OCI-LY1 (cell line): ENCODE results near the gene SUFU.

Experiments used
- H2AFZ ChIP-seq: fragments of 200-600 bp; sonication (generic), shearing (Covaris generic); 2 replicates; pipeline ENCODE4 v1.6.0; 2014; ENCODE audit warnings: antibody characterized with exemption, mild to moderate bottlenecking, low read length
- H3F3A ChIP-seq: fragments of 200-600 bp; sonication (generic), shearing (Covaris generic); 2 replicates; pipeline ENCODE4 v1.6.0; 2014; ENCODE audit warnings: mild to moderate bottlenecking, antibody characterized with exemption, low read length, moderate library complexity; ENCODE audit not compliant: insufficient read depth
- H3K27ac ChIP-seq: fragments of 200-600 bp; sonication (generic); 2 replicates; pipeline ENCODE4 v1.5.1; 2014; ENCODE audit warnings: low read length, mixed run types, mild to moderate bottlenecking, low read depth; ENCODE audit not compliant: poor library complexity, severe bottlenecking
- H3K27me3 ChIP-seq: fragments of 200-600 bp; sonication (generic); 2 replicates; pipeline ENCODE4 v1.6.0; 2014; ENCODE audit warnings: antibody characterized with exemption, mild to moderate bottlenecking, low read length, moderate library complexity; ENCODE audit not compliant: insufficient read depth
- H3K36me3 ChIP-seq: fragments of 200-600 bp; sonication (generic); 2 replicates; pipeline ENCODE4 v1.6.1; 2014; ENCODE audit warnings: mild to moderate bottlenecking, antibody characterized with exemption, low read length, moderate library complexity, mixed read lengths; ENCODE audit not compliant: insufficient read depth
- H3K4me1 ChIP-seq: fragments of 200-600 bp; sonication (generic); 2 replicates; pipeline ENCODE4 v1.5.1; 2014; ENCODE audit warnings: mild to moderate bottlenecking, low read length, moderate library complexity; ENCODE audit not compliant: insufficient read depth, severe bottlenecking
- H3K4me2 ChIP-seq: fragments of 200-600 bp; sonication (generic), shearing (Covaris generic); 2 replicates; pipeline ENCODE4 v1.6.1; 2014; ENCODE audit warnings: low read length
- H3K4me3 ChIP-seq: fragments of 200-600 bp; sonication (generic); 2 replicates; pipeline ENCODE4 v1.5.1; 2014; ENCODE audit warnings: low read length, low read depth, mild to moderate bottlenecking, mixed read lengths; ENCODE audit not compliant: poor library complexity, severe bottlenecking
- H3K79me2 ChIP-seq: fragments of 200-600 bp; shearing (Covaris generic); 2 replicates; pipeline ENCODE4 v1.6.1; 2016; ENCODE audit warnings: mixed run types, low read length, mixed read lengths; ENCODE audit not compliant: insufficient read depth
- H3K9ac ChIP-seq: fragments of 200-600 bp; sonication (generic), shearing (Covaris generic); 2 replicates; pipeline ENCODE4 v1.6.1; 2014; ENCODE audit warnings: mild to moderate bottlenecking, low read length, mixed read lengths
- H3K9me2 ChIP-seq: fragments of 200-600 bp; sonication (generic), shearing (Covaris generic); 2 replicates; pipeline ENCODE4 v1.6.1; 2014; ENCODE audit warnings: low read depth, mild to moderate bottlenecking, low read length, mixed read lengths
- H3K9me3 ChIP-seq: fragments of 200-600 bp; shearing (Covaris generic); 2 replicates; pipeline ENCODE4 v1.6.1; 2014; ENCODE audit warnings: low read length, mixed read lengths
- H4K20me1 ChIP-seq: fragments of 200-600 bp; sonication (generic), shearing (Covaris generic); 2 replicates; pipeline ENCODE4 v1.6.0; 2016; ENCODE audit warnings: mild to moderate bottlenecking, low read length; ENCODE audit not compliant: insufficient read depth
- CTCF ChIP-seq: fragments of 200-600 bp; sonication (generic), shearing (Covaris generic); IDR thresholded peaks from 2 replicates; pipeline ENCODE4 v1.5.1; 2017; ENCODE audit warnings: mild to moderate bottlenecking, antibody characterized with exemption, low read length, moderate library complexity, mixed read lengths
- EZH2 ChIP-seq: fragments of 200-600 bp; sonication (generic), shearing (Covaris generic); IDR thresholded peaks from 2 replicates; pipeline ENCODE4 v1.8.0; 2017; ENCODE audit warnings: borderline replicate concordance, mixed run types, mild to moderate bottlenecking, antibody characterized with exemption, low read length, moderate library complexity, mixed read lengths

The SUFU gene

GRCh38 chr10:102657451-102657850 lies 153.7 kb downstream of the SUFU start:
- H3K79me2 ChIP-seq = 0 out of 2 replicates have a peak, but pooled peaks cover 4% of the 10 kb centered on the region
- H4K20me1 ChIP-seq = no peaks in the 10 kb centered on the region
- H3F3A ChIP-seq = 0 out of 2 replicates have a peak, but pooled peaks cover 1% of the 10 kb centered on the region
- no peaks in the 10 kb centered on the region for H3K9me3 ChIP-seq
- peaks cover 41% of the 10 kb centered on the region for H3K36me3 ChIP-seq
- H3K27ac ChIP-seq = peak overlapping the region; percentile 84
- no peak overlapping the region for H3K9ac ChIP-seq
- TF ChIP-seq EZH2 (no peak), CTCF (no peak)
- H3K4me1 ChIP-seq = peaks cover 54% of the 10 kb centered on the region
- H3K4me3 ChIP-seq = no peak overlapping the region
- H3K4me2 ChIP-seq = no peak overlapping the region
- no peak overlapping the region for H2AFZ ChIP-seq
- H3K27me3 ChIP-seq = no peaks in the 10 kb centered on the region
- H3K9me2 ChIP-seq = no peaks in the 10 kb centered on the region

GRCh38 chr10:102657984-102658724 lies 154.4 kb downstream of the SUFU start:
- Histone ChIP-seq H3K4me3 (no peak overlapping the region), H3K9me3 (no peaks in the 10 kb centered on the region), H3K4me2 (no peak overlapping the region), H4K20me1 (no peaks in the 10 kb centered on the region), H3K27ac (peak overlapping the region; percentile 84), H3F3A (no peaks in the 10 kb centered on the region), H3K27me3 (no peaks in the 10 kb centered on the region), H3K9me2 (no peaks in the 10 kb centered on the region), H3K4me1 (peaks cover 47% of the 10 kb centered on the region), H3K9ac (no peak overlapping the region; the same call in 1 of the 2 replicates), H2AFZ (no peak overlapping the region), H3K79me2 (0 out of 2 replicates have a peak, but pooled peaks cover 4% of the 10 kb centered on the region), H3K36me3 (peaks cover 39% of the 10 kb centered on the region)
- no peak for TF ChIP-seq EZH2

- Histone ChIP-seq H3K9me2 (no peaks in the 10 kb centered on the region), H2AFZ (no peak overlapping the region), H3K9ac (no peak overlapping the region; the same call in 1 of the 2 replicates), H3K27ac (peak overlapping the region; percentile 84), H3K4me1 (peaks cover 41% of the 10 kb centered on the region), H3K9me3 (no peaks in the 10 kb centered on the region), H4K20me1 (no peaks in the 10 kb centered on the region), H3K27me3 (no peaks in the 10 kb centered on the region), H3K4me2 (no peak overlapping the region; the same call in 1 of the 2 replicates), H3F3A (no peaks in the 10 kb centered on the region), H3K79me2 (no peaks in the 10 kb centered on the region), H3K4me3 (no peak overlapping the region), H3K36me3 (peaks cover 33% of the 10 kb centered on the region)
- TF ChIP-seq EZH2 (no peak), CTCF (no peak)
Measured at GRCh38 chr10:102658802-102659201, 155.0 kb downstream of the SUFU start.
